HuH-7.5 (cell line): ENCODE results near the gene DAPL1.

Experiments used
- DNase-seq: peaks from one replicate; pipeline ENCODE4 v3.0.0; 2011; ENCODE audit warnings: low spot score

DAPL1 gene

DNA sequence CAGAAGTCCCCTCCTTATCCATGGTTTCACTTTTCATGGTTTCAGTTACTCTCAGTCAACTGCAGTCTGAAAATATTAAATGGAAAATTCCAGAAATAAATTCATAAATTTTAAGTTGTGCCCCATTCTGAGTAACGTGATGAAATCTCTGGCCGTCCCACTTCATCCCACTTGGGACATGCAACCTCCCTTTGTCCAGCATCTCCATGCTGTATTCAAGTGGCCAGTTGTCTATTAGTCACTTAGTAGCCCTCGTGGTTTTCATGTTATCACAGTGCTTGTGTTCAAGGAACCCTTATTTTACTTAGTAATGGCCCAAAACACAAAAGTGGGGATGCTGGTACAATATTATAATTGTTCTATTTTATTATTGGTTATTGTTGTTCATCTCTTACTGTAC is 18.0 kb upstream of the DAPL1 start:
- no peak for DNase-seq

DNA sequence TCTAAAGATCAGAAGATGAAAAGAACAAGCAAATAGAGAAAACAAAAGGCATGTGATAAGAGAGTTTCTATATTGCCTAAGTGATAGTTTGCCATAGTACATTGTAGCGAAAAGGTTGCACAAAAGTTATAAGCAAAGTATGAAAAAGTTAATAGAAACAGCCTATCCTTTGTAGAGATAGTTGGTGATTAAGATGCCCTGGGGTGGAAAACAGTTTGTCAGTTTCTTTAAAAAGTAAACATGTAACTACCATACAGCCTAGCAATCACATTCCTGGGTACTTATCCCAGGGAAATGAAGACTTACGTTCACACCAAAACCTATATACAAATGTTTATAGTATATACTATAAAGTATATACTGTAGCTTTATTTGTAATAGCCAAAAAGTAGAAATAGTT is 16.9 kb upstream of the DAPL1 start:
- DNase-seq, result no peak

DNA sequence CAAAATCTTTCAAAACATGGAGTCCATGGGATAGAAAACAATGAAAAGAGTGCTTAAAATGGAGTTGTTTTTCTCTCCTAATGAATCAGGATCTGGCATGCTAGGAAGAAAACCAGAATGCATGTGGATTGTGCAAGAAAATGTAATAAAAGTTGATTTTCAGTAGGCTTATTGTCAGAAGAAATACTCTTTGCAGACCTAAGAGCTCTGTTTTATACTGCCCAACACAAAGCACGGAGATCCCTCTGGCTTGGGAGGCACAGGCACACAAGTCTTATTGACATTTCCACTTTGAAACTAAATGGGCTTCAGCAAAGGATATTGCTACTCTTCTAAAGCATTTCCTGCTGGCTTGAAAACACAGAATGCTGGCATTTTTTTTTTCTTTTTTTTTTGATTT is 15.5 kb upstream of the DAPL1 start:
- DNase-seq, result no peak

DNA sequence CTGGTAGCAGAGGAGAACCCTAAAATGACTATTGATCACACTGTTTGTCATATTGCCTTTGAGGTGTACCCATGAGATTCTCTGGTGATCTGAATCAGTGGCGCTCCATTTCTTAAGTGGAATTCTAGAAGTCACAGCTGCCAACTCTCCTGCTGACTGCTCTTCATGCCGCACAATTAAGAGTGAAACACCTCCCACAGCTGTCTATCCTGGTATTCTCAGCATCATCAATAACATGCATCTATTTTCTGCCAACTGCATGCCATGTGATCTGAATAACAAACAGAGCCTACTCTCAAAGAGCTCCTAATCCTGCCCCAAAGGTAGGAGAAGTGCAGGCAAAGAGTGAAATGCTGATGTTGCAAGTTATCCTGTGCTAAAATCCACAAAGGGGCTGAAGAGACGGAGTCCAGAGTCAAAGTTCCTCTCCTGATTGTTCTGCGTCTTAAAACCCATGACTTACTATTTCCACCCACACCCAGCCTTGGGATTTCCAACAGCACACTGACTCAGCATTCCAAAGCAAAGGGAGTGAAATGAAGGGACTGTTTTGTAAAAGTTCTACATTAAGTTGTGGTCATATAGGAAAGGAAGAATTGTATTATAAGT is 13.7 kb upstream of the DAPL1 start:
- DNase-seq, result no peak

DNA sequence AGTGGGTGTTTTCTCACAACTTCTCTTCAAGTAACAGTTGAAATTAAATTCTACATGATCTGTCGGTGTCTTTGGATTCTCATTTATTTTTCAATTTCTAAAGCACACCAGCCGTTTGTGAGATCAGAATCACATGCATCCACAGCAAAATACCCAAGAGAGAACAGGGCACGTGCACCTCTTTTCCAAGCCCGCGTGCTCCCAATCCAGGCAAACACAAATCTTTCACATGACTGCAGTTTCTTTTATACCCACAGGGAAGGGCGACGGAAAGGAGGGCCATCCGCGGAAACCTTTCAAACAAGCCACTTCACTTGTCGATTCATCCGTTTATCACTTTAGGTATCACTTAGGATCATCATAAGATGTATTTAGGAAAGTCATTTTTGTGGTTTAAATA is 13.0 kb upstream of the DAPL1 start:
- no peak for DNase-seq

DNA sequence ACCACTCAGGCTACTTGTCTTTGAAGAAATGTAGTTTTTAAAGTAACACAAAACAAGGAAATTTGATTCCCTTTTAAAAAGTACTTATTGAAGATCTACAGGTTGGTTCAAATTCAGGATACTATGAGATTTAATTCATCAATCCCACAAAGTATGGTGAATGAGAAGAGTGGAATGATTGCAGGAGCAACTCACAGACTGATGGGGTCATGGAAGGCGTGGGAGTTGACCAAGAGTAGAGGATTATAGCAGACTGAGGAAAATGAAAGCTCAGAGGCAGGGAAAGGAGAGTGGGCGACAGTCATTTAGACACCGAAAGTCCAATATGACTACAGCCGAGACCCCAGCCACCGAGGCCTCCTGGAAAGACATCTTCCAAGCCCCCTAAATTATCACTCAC is 12.5 kb upstream of the DAPL1 start:
- no peak for DNase-seq

DNA sequence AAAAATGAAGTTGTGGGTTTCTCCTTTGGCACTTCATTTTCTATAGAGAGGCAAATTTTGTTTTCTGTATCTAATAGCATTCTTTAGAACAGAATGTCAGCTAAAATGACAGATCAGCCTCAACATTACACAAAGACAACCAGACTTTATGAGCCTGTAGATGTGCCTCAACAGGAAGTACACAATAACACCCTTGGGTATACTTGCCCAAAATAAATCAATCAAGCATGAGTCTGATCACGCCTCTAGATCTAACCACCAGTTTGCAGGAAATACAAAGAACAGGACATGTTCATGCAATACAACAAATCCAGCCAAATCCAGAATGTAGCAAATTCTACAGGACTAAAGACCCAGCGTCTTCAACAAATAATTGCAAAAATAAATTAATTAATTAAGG is 11.2 kb upstream of the DAPL1 start:
- no peak for DNase-seq

DNA sequence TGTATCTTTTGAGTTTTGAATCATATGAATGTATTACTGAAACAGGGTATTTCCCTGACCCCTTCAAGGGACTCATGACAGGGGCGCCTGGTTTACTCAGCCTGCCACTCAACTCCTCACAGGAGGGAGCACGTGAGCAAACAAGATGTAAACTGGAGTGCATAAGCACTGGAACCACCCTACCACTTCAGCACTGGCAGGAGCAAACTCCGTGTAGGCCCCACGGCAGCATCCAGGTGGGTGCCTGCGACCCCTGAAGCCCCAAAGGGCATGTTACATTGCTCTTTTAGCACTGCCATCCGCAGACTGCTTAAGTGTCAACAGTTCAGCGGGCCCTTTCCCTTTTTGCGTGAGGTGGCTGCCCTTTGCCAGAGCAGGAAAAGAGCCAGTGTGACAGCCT is 8.2 kb upstream of the DAPL1 start:
- no peak for DNase-seq

DNA sequence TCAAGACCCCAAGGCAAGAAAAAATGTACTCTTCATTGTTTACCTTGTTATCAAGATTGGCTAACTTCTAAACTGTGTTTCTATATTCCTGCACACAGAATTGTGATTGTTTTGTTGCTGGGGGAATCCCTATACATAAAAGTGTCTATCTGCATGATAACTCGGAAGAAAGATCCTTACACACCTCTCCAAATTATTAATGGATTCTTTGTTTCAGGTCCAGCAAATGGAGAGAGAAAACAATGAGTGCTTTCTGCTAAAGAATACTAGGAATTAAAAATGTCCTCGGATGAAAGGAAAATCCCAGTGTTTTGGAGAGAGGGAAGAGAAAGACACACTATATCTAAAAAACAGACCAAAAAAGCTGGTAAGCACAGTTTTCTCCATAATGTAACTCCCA is 6.2 kb upstream of the DAPL1 start:
- DNase-seq, result no peak

DNA sequence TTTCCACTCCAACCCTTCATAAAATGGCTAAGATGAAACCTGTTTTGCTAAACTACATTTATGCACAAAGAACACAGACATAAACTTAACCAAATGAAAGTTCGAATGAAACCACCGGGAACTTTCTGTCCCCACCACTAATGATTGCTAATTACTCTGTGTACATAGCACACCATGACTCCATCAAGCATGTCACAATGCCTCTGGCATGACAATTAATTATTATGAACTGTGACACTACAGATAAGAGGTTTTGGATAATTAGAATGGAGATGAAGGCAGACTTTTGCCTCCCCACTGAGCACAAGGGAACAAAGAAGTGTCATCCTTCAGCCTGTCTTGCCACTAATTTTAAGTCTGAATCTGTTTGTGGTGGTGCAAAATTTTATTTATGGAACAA is 1.5 kb downstream of the DAPL1 start:
- DNase-seq, result no peak

DNA sequence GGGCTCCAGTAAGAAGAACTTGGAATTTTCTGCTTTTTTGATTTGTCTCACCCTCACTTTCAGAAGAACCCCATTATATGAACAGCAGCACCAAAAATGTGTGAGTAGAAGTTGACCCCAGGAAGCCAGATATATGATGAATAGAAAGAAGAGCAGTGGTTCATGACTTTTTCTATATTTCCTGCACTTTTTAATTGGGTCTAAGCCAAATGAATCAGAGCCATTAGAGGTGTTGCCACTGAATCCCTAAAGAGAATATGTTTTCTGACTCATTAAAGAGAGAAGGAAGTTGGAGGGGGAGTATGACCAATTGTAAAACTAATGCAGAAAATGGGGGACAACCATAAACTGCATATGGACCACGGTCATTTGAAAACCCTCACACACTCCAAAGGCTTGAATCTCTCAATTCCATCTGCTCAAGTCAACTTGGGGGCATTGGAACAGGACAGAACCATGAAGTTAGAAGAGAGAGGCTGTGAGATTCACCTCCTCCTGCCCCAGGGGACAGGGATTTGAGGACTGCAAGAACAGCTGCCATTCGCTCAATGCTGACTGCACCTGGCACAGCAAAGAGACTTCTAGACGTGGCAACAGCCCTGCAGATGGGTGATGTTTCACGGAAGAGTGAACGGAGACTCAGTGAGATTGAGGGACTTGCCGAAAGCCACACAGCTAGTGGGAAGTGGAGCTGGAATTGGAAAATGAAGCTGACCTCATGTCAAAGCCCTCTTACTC is 3.0 kb downstream of the DAPL1 start:
- no peak for DNase-seq

DNA sequence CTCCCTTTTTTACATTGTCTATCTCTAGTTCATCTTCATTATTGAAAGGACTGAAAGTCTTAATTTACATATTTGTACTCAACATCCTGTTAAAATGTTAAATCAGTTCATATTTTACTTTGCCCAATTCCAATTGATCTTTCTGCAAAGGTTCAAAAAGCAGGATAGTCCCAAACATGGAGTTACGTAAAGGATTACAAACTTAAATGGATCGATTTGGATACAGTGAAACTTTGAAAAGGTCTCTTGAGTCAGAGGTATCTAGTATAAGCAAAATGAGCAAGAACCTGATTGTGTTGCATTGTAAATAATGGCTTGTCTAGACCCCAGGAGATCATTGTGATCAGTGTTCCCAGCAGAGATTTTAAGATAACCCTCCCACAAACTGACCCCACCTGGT is 4.1 kb downstream of the DAPL1 start:
- DNase-seq, result no peak

DNA sequence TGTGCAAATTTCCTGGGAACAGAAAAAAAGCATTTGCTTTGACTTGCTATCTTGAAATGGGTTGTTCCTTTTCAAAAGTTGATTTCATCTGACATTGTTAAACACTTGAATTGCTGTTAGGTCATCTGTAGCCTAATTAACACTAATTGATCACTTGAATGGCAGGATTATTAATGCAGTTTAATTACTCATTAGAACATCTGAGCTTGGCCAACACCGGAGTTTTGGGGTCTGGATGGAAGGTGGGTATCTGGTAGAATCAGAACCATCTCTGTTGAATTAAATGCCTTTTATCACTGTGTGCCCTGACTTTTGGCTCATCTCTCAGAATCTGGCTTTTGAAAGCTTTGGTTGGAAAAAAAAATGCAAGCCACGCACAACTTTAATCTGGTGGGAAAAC is 8.4 kb downstream of the DAPL1 start:
- DNase-seq, result no peak

DNA sequence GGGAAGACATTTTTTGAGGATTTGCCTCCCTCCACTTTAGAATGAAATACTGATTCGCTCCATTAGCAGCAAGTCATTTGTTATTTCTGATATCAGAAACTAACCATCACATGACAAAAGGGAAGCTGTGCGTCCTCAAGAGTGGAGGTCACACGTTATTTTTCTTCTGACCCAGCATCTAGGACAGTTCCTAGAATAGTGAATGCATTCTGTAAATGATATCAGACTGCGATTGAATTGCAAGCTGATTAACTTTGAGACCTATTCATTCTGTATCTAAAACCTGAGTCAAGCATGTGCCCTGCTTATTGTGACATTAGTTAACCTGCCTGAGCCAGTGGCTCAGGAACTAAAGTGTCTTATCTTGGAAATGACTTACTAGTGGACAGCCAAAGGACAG is 10.1 kb downstream of the DAPL1 start:
- no peak for DNase-seq

DNA sequence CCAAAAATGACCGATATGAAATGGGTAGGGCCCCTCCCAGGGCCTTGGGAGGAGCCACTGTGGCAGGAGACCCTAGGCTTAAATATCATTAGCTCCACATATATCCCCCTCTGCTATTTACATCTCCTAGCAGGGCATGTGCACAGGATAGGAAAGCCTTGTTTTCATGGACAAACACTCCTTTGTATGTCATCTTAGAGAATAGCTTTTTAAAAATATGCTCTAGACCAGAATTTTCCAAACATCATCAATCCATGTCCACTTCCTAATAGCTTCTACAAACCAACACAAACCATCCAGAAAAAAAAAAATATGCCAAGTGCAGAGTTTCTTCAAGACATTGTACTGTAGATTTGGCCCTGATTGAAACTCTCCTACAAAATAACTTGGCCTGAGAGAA is 10.8 kb downstream of the DAPL1 start:
- no peak for DNase-seq

DNA sequence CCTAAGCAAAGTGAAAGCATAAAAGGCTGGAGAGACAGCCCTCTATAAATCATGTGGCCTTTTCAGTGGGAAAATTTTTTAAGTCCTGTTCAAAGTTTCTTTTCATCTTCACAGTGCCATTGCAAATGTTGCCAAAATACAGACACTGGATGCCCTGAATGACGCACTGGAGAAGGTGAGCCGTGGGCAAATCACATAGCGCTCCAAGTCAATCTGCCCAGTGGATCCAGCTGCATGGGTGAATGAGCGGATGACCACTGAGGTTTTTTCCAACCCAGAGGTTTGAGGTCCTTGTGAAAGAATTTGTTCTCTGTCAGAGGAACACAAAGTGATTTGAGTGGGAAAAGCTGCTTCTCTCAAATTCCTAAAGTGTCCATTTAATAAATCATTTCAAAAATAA is 11.8 kb downstream of the DAPL1 start:
- no peak for DNase-seq

DNA sequence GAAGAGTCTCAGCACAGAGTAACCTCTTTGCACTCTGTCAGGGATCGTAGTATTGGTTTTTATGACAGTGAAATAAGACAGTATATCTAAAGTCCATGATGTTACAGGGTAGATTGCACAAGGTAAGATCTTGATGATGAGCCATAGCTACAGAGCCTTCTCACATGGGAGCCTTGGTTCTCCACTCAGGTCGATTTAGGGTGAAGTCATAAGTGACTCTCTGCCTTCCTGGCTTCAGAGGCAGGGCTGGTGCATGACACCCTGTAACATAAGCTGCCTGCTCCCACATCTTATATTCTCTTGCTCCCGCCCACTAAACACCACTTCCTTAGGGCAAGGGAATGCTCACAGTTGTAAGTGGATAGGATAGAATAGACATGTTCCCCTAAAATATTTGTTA is 13.3 kb downstream of the DAPL1 start:
- no peak for DNase-seq

DNA sequence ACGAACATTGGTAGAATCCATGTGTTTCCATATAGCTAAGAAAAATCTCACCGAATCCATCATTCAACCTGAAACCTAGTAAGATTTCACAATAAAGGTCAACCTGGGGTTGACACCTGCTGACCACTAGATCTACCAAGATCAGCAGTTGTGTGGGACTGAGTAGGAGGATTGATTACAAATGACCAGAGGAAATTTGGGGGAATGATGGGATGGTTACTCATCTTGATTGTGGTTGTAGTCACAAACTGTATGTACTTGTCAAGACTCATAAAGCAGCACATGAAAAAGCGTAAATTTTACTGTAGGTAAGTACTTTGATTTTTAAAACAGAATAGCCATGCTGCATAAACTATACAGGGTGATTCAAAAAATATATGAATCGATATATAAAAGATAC is 14.7 kb downstream of the DAPL1 start:
- DNase-seq, result no peak

DNA sequence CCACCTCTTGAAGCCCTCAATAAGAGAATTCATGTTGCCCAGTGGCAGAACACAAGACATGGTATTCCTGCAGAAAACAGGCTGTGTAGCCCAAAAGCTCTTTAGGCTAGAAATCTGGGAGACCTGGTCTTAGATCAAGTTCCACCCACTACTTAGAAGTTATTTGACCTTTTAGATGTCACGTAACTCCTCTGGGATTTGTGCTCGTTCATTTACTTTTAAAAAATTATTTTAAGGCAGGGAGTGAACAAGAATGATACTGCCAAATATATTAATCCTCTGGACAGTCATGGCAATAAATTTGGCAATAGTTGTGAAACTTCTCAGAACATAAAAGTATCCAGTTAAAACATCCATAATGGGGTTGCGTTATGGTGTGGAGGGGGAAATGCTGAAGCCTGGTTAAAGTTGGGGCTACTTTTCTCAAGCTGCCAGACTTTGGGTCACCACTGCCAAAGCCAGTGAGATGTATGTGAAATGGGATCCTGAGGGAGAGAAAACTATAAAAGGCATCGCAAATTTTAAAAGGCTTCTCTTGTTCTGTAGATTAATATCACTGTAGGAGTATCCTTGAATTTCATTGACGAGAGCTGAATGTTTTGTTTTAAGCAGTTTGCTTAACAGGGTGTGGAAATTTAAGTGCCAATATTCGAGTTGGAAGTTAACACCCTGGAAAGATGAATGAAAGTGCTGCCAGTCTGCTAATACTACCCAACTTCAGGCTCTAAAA is 15.8 kb downstream of the DAPL1 start:
- DNase-seq, result no peak

DNA sequence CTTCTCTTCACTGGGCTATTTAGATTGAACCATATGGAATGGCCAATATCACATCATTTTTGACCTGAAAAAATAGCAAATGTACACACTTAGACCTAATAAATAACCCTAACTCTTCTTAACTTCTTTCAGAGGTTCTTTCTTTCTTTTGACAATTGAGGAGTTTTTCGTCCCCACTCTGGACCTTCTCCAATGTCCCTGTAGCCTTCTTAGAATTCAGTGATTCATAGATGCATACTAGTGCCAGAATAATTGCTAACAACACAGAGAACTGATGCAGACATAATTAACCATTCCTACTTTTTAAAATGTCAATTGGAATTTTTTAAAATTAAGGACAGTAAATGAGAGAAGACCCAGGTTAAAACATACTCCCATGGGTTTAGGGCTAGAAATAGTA is 20.0 kb downstream of the DAPL1 start:
- no peak for DNase-seq

DNA sequence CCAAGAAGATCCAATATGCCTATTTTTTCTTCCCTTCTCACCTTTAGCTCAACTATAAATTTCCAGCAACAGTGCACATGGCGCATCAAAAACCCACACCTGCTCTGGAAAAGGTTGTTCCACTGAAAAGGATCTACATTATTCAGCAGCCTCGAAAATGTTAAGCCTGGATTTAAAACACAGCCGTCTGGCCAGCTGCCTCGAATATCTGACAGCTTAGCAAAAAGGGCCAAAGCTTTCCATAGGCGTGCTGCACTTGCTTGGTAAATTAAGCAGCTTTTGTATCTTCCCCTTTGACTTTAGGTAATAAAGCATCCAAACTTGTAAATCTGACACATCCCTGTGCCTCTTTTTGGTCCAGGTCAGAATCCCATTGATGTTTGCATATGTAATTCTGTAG is 20.5 kb downstream of the DAPL1 start:
- no peak for DNase-seq

DNA sequence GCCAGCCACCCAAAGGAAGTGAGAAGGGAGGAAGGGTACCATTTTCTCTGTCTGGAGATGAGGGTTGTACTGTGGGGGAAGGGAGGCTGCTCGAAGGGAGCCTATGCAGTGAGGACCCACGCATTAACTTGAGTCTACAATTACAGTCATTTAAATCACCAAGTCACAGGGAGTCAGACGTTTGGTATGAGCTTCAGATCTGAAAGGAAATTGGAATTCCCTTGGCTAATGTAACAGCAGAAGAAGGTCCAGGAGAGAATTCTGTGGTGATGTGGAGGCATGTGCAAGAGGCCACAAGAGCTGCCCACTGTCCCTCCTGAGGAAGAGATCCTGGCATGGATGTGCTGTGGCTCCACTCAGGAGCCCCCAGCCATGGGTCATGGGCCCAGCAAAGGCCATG is 22.5 kb downstream of the DAPL1 start:
- DNase-seq, result no peak

DNA sequence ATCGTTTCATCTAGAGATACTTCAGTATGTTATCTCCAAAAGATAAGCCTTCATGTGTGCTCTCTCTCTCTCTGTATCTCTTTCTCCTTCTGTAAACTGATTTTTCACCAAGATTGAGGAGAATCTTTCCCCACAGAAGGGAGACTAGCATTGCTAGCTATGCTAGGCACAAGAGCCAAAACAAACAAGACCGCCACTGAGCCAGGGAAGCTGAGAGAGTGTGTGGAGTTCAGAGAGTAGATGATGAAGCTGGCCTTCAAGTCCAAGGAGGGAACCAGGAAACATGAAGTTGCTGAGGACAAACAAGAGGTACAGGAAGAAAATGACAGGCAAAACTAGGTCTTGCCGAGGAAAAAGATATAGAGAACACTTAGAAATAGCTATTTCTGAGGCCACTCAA is 23.4 kb downstream of the DAPL1 start:
- DNase-seq, result no peak

DNA sequence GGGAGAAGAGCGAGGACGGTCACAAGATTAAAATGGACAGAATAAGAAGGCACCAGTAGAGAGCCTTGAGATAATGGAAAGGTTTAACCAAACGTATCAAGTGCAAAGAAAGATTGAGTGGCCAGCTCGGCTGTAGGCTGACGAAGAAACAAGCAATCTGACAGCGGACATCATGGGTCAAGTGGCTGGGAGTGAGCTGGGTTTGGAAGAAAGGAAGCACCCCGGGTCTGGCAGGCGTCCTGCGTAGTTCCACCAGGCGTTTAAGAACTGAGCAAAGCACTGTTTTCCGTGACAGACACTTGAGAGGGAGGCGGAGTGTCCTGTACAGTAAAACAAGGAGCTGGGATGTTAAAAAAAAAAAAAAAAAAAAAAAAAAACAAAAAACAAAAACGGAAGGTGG is 27.1 kb downstream of the DAPL1 start:
- no peak for DNase-seq
